T-helper 17 cell (primary cell): ENCODE results near the gene PIMREG. TPM values are rescaled to one million over a fixed set of nuclear protein-coding genes. Genes with fewer than 3 reads are reported as not detected.
"Not testable (repeated sequence)": the region's sequence is repeated elsewhere in the genome, so short reads cannot be mapped to it uniquely, and the experiment has no call there.

Experiments
- ATAC-seq: fragments of 150-1000 bp; cut with Tn5 transposase; 2 replicates; pipeline ENCODE4 v1.10.0; 2021; ENCODE audit warnings: mild to moderate bottlenecking, moderate library complexity
- DNase-seq, 3 donors: peaks; one replicate each; pipeline versions ENCODE4 v3.0.0 to v3.0.0-alpha.2; 2020 to 2021
- H3K9me3 ChIP-seq: one replicate; pipeline ENCODE4 v1.7.0; 2013; ENCODE audit warnings: low read length, mild to moderate bottlenecking; ENCODE audit not compliant: control insufficient read depth, poor library complexity, severe bottlenecking
- H3K27ac Mint-ChIP-seq: one replicate; pipeline ENCODE4 v1.8.0; 2022; ENCODE audit warnings: mild to moderate bottlenecking, moderate library complexity, mixed read lengths
- H3K27me3 Mint-ChIP-seq: one replicate; pipeline ENCODE4 v1.8.0; 2022; ENCODE audit warnings: mixed read lengths
- H3K36me3 Mint-ChIP-seq: one replicate; pipeline ENCODE4 v1.8.0; 2022; ENCODE audit warnings: low read depth, mixed read lengths
- H3K4me1 Mint-ChIP-seq: one replicate; pipeline ENCODE4 v1.8.0; 2022; ENCODE audit warnings: mild to moderate bottlenecking, mixed read lengths
- H3K4me3 Mint-ChIP-seq: one replicate; pipeline ENCODE4 v1.8.0; 2022; ENCODE audit warnings: mild to moderate bottlenecking, moderate library complexity, mixed read lengths
- total RNA-seq, 4 donors: library from RNA in 2 of 4; stranded (reverse) in 2 of 4; gene quantifications; one replicate each; pipeline ENCODE4 v1.2.3 and lab custom pipeline; 2022 to 2026

PIMREG gene
- total RNA-seq, 2 donors from 2014 or later: not detected

DNA sequence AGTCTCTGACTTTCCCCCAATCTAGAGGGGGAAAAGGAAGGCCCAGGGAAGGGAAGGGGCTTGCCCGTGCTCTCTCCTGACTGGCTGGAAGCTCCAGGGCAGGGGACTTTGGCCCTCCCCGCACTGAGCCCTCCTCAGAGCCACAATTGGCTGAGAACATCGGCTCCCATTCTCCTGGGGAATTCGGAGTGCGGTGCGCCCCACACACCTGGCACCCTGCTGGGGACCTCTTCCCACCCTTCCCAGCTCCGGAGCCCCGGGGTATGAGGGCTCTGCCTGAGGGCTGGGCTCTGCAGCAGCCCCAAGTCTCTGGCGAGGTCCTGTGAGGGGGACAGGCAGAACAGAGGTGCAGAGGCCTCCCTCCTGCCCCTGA lies 36.0 kb downstream of the PIMREG start:
- ATAC-seq: no peak
- no peak overlapping the region for H3K4me3 Mint-ChIP-seq
- no peak overlapping the region for H3K27ac Mint-ChIP-seq
- no peaks in the 10 kb centered on the region for H3K9me3 ChIP-seq
- H3K27me3 Mint-ChIP-seq: peaks cover 26% of the 10 kb centered on the region
- no peaks in the 10 kb centered on the region for H3K36me3 Mint-ChIP-seq
- DNase-seq: no peak
- no peaks in the 10 kb centered on the region for H3K4me1 Mint-ChIP-seq

DNA sequence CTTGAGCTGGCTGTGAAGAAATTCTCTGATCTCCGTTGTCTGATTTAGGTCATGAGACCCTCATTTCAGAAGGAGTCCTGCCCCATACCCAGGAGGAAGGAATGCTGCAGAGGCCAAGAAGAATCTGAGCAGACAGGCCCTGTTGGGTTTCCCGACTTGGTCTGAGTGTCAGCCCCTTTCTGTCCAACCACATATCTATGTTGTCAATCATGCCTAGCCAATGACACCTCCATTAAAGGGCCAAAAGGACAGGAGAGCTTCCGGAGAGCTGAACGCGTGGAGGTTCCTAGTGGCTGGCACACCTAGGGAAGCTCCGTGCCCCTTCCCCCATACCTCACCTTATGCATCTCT lies 37.8 kb downstream of the PIMREG start:
- Mint-ChIP-seq H3K4me3 (no peak overlapping the region), H3K27ac (peak overlapping the region; percentile 3), H3K36me3 (no peaks in the 10 kb centered on the region), H3K27me3 (peaks cover 41% of the 10 kb centered on the region), H3K4me1 (no peaks in the 10 kb centered on the region)
- ATAC-seq (no peak), DNase-seq (no peak)
- H3K9me3 ChIP-seq: no peaks in the 10 kb centered on the region

DNA sequence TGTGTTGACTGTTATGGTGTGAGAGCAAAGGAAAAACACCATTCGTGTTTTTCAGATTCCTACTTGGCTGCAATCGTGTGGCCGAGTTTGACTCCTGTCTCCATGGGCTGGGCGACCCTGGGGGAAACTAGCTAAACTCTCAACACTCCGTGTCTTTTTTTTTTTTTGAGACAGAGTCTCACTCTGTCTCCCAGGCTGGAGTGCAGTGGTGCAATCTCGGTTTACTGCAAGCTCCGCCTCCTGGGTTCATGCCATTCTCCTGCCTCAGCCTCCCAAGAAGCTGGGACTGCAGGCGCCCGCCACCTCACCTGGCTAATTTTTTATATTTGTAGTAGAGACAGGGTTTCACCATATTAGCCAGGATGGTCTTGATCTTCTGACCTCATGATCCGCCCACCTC lies 38.5 kb downstream of the PIMREG start:
- ATAC-seq, H3K27ac Mint-ChIP-seq, DNase-seq: not testable (repeated sequence)

DNA sequence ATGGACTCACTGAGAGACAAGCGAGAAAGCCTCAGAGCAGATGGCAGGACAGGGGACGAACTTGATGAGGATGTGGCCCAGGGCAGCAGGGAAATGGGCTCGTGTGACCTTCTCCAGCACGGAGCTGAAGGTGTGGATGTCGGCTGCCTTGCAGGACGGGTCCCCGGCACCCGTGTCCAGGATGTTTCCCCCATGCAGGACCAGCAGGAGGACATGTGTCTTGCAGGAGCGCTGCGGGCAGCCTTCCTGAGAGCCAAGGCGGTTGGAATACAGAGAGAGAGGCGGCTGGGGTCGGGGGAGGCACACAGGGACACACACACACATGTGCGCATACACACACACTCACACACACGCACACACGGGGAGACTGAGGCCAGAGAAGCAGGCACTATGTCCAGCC lies 39.3 kb downstream of the PIMREG start:
- H3K4me1 Mint-ChIP-seq: no peaks in the 10 kb centered on the region
- ATAC-seq (no peak), DNase-seq (no peak)
- no peaks in the 10 kb centered on the region for H3K9me3 ChIP-seq
- no peak overlapping the region for H3K27ac Mint-ChIP-seq
- no peaks in the 10 kb centered on the region for H3K36me3 Mint-ChIP-seq
- no peak overlapping the region for H3K4me3 Mint-ChIP-seq
- H3K27me3 Mint-ChIP-seq: peaks cover 51% of the 10 kb centered on the region

More for the DNA sequence above, 38.5 kb downstream of the PIMREG start:
- H3K4me1 Mint-ChIP-seq, H3K4me3 Mint-ChIP-seq, H3K36me3 Mint-ChIP-seq, H3K9me3 ChIP-seq: not testable (repeated sequence)
- H3K27me3 Mint-ChIP-seq: peaks cover 44% of the 10 kb centered on the region

DNA sequence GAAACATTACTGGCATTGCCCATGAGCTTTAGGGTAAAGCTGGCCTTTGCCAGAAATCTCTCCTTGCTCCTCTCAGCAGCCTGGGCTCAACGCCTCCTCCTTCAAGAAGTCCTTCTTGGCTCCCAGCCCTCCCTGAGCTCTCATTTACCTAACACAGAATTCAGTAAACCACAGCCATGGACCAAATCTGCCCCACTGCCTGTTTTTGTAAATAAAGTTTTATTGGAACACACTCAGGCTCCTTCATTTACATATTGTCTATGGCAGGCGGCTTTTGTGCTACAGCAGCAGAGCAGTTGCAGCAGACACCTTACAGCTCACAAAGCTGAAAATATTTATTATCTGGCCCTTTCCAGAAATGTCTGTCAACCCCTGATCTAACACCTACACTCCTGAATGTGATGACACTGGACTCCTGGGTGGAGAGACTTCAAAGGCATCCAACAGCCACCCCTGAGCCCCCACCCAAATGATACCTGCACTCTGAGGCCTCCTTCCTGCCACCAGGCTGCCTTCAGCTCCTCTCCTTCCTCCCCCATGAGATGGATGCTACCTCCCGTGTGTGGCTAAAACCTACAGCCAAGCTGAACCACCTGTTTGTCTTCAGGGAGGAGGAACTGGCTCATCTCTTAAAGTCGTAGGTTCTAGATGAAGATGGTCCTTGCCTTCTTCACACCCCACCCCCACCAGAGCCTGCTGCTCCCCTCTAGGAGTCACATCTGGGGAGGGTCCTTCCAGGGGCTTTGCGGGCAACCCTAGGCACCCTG lies 41.6 kb downstream of the PIMREG start:
- ATAC-seq (no peak), DNase-seq (no peak)
- H3K36me3 Mint-ChIP-seq: no peaks in the 10 kb centered on the region
- H3K4me1 Mint-ChIP-seq: no peaks in the 10 kb centered on the region
- no peaks in the 10 kb centered on the region for H3K9me3 ChIP-seq
- no peak overlapping the region for H3K4me3 Mint-ChIP-seq
- no peak overlapping the region for H3K27ac Mint-ChIP-seq
- peaks cover 68% of the 10 kb centered on the region for H3K27me3 Mint-ChIP-seq

DNA sequence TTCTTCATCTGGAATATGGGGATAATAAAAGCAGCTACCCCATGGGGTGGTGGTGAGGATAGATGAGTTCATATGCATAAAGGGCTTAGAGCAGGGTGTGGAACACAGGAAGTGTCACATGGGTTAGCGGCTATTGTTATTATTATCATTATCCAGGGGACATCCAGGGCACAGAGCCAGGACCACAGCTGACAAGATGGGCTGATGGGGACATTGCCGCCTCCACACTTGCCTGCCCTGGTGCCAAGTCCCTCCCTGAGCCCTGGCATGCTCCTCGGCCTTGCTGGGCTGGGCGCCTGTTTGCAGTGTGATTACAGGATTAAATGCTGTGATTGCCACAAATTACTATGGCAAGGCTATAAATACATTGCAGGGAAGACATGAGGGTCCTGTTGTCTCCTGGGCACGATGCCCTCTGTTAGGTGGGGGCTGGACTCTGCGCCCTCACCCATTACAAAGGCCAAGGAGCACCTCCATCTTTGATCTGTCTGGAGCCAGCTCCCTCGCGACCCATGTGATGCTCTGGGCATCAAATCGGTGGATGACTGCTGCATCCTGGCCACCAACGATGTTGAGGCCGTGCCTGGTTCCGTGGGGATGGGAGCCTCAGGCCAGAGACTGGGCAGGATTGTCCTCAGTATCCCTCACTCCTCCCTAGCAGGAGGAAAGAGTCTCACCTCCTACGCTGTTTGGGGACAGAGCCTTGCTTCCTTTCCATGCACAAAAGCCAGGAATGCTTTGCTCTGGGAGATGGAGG lies 43.2 kb downstream of the PIMREG start:
- Mint-ChIP-seq H3K27ac (no peak overlapping the region), H3K27me3 (peaks cover 54% of the 10 kb centered on the region), H3K4me3 (no peak overlapping the region), H3K4me1 (no peaks in the 10 kb centered on the region), H3K36me3 (no peaks in the 10 kb centered on the region)
- DNase-seq (no peak), ATAC-seq (no peak)
- H3K9me3 ChIP-seq: no peaks in the 10 kb centered on the region

DNA sequence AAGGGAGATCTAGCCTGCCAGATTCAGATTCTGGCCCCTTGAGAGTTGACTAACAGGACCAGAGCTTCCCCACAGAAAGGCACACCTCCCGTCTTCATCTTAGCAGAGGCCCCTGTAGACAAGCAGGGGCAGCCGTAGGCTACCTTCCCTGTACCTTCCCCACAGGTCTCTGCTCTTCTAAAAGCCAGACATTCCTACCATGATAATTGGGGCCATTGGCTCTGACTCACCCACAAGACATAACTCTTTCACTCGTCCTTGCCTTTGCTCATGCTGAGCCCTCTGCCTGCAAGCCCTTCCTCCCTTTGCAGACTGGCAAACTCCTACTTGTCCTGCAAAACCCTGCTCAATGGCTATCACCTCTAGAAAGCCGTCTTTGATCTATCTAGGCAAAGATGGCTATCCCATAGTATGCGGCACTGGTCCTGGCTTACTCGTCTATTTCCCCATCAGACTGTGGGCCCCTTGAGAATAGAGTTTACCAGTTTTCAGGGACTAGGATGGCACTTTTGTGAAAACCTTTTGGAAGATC lies 43.8 kb downstream of the PIMREG start:
- no peaks in the 10 kb centered on the region for H3K9me3 ChIP-seq
- H3K27me3 Mint-ChIP-seq: peaks cover 51% of the 10 kb centered on the region
- no peaks in the 10 kb centered on the region for H3K4me1 Mint-ChIP-seq
- ATAC-seq (no peak), DNase-seq (no peak)
- no peaks in the 10 kb centered on the region for H3K36me3 Mint-ChIP-seq
- H3K27ac Mint-ChIP-seq: no peak overlapping the region
- H3K4me3 Mint-ChIP-seq: no peak overlapping the region

DNA sequence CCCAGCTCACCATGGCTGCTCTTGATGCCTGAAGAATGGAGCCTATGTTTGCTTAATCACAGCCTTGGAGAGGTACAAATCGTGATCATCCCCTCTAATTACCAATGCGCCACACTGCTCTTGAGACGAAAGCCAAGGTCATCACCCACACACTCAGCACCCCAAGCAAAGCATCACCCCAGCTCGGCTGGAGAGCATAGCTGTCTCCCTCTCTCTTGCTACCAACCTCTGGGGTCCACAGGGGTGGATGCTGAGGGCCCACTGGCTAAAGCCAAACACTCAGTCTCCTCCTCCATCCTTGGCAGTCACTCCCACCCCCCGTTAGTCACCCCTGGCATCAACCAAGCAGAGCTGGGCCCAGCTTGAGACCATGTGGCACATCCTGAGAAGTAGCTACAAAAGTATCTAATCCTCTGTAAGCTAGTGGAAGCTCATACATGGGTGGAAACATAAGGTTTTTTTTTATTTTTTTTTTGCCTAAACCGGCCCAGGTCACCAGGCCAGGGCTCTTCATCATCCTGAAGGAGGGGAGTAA lies 44.8 kb downstream of the PIMREG start:
- Mint-ChIP-seq H3K27ac (no peak overlapping the region), H3K4me1 (no peaks in the 10 kb centered on the region), H3K27me3 (peaks cover 42% of the 10 kb centered on the region), H3K36me3 (no peaks in the 10 kb centered on the region), H3K4me3 (no peak overlapping the region)
- no peak for ATAC-seq
- H3K9me3 ChIP-seq: no peaks in the 10 kb centered on the region
- DNase-seq: no peak

DNA sequence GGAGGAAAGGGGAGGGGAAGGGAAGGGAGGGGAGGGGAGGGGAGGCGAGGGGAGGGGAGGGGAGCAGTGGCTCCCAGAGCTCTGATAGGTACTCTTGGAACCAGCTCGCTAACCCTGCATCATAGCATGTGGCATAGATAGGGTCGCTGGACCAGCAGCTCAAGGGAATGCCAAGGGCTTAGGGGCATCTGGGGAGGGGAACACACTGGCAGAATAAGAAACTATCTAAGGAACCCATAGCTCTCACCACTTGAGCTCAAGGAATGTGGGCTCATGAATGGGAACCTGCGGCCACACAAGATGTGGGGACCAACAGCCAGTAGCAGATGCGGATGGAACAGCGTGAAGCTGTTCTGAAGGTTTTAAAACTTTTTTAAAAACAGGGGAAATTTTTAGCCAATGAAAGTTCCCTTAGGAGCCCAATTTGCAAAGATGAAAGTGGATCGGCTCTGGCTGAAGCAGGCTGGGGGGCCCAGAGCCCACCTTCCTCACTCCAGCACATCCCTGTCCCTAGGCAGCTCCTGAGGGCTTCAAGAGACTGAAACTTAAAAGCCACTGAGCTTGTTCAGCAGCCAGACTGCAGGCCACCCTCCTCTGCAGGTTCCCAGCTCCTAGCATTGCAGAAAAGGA lies 46.9 kb downstream of the PIMREG start:
- Mint-ChIP-seq H3K36me3 (no peaks in the 10 kb centered on the region), H3K4me1 (peaks cover 7% of the 10 kb centered on the region), H3K27me3 (peaks cover 37% of the 10 kb centered on the region), H3K4me3 (no peak overlapping the region), H3K27ac (no peak overlapping the region)
- ATAC-seq: no peak
- no peak for DNase-seq
- H3K9me3 ChIP-seq: no peaks in the 10 kb centered on the region

DNA sequence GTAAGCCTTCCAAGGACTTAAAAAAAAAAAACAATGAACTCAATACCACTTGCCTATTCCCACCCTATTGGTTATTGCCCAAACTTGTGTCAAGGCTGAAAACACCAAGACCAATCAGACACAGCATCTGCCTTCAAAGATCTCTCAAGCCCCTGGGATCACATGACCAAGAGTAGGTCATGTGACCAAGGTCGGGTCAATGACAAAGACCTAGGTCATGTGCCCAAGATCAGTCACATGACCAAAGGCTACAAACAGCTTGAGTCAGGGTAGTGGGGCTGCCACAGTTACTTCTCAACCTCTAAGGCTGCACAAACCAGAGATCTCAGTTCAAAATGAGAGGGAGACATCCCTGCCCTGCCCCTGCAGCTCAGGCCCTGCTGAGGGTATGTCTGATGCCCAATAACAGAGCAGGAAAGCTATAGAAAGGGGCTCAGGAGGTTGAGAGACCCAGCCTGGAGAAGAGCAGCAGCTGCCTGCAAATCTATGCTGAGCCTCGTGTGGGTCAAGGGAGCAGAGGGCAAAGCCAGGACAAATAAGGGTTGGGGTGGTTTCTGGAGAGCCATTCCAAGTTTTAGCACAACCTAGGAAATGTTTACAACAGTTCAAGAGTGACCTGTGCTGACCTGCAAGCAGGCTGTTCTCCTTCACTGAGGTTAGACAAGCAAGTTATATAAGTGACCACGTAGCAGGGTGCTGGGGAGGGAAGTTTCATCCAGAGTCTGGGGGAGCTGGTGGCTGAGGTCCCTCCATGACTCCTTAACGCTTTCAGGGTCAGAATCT lies 48.8 kb downstream of the PIMREG start:
- ATAC-seq (no peak), DNase-seq (no peak)
- no peaks in the 10 kb centered on the region for H3K9me3 ChIP-seq
- Mint-ChIP-seq H3K27ac (no peak overlapping the region), H3K4me1 (peaks cover 15% of the 10 kb centered on the region), H3K4me3 (no peak overlapping the region), H3K36me3 (no peaks in the 10 kb centered on the region), H3K27me3 (peaks cover 32% of the 10 kb centered on the region)

DNA sequence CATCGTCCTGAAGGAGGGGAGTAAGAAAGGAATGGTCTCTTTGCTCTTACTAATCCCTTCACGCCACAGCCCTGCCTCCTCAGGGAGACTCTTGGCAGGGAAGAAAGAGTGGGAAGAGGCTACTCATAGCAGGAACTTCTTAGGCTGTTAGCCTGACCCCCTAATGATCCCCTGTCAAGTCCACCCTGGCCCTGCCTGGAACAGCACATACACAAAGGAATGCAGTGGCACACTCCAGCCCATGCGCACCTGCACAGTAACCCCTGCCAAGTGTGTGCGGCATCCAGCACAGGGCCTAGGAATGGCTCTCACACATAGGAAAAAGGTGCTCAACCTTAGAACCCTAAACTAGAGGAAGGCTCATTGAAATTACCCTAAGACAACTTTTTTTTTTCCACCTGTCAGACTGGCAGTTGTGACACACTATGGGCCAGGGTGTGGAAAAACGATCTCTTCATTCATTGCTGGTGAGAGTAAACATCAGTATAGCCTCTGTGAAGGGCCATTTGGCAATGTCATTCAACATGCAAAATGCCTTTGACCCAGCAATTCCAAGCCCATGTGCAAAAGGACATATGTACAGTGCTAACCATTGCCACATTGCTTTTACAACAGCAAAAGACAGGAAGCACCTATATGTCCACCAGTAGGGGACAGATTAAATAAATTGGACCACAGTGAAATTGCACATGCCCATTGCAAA lies 50.1 kb downstream of the PIMREG start:
- Mint-ChIP-seq H3K4me3 (no peak overlapping the region), H3K27ac (no peak overlapping the region), H3K36me3 (no peaks in the 10 kb centered on the region), H3K4me1 (peaks cover 15% of the 10 kb centered on the region), H3K27me3 (peaks cover 19% of the 10 kb centered on the region)
- H3K9me3 ChIP-seq: no peaks in the 10 kb centered on the region
- DNase-seq (no peak), ATAC-seq (no peak)

DNA sequence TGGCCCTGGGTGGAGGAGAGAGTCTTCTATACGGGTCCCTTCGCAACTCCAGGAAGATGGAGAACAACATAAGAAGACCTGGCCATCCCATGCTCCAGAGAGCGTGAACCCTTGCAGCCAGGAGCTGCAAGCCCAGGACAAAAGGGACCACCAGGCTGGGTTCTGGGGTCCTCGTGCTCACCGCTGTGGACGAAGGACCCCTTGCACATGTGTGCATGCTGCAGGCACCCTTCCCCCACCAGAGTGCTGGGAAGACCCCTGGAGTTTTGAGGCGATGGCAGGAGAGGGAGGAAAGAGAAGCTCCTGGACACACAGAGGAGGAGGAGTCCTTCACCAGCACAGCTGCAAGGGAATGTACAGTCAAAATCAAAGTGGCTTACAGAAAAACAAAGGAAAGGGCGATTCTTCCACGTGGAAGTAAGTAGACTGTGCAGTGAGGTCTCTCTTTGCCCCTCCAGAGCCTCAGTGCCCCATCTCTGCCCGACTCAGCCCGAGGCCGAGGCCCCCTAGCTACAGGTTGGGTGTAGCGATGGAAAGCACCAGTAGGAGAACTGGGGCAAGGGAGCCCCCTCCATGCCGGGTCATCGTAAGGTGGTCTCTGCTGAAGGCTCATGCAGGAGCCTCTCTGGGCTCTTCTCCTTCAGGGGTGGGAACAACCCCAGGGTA lies 51.3 kb downstream of the PIMREG start:
- Mint-ChIP-seq H3K27me3 (peaks cover 10% of the 10 kb centered on the region), H3K27ac (no peak overlapping the region), H3K4me1 (peaks cover 15% of the 10 kb centered on the region), H3K36me3 (no peaks in the 10 kb centered on the region), H3K4me3 (peak overlapping the region; percentile 83)
- H3K9me3 ChIP-seq: no peaks in the 10 kb centered on the region
- DNase-seq: no peak
- no peak for ATAC-seq
